Esophagus squamous epithelium (tissue), 5 donors: ENCODE measurements around the gene SLC19A2. TPM values are rescaled to one million over a fixed set of nuclear protein-coding genes. Genes with fewer than 3 reads are reported as not detected.

ENCODE experiments used
- DNase-seq: peaks from one replicate; lab custom pipeline; 2025; lab: John Stamatoyannopoulos, UW
- H3K27ac ChIP-seq, 4 donors: fragments of 200-600 bp; sonication (generic); one replicate each; pipeline ENCODE4 v1.5.1; 2016 to 2019; ENCODE audit warnings: mild to moderate bottlenecking in 1 of 4
- H3K27me3 ChIP-seq, 4 donors: fragments of 200-600 bp; sonication (generic); 1 replicate in 3 of 4; 2 replicates in 1 of 4; pipeline versions ENCODE4 v1.5.1 to v1.6.0; 2017 to 2021; ENCODE audit warnings: antibody characterized with exemption in 1 of 4
- H3K36me3 ChIP-seq, 3 donors: fragments of 200-600 bp; sonication (generic); one replicate each; pipeline ENCODE4 v1.5.1; 2016 to 2019
- H3K4me1 ChIP-seq, 3 donors: fragments of 200-600 bp; sonication (generic); one replicate each; pipeline ENCODE4 v1.5.1; 2017 to 2019
- H3K4me3 ChIP-seq, 4 donors: fragments of 200-600 bp; sonication (generic); 1 replicate in 3 of 4; 2 replicates in 1 of 4; pipeline ENCODE4 v1.5.1; 2016 to 2019; ENCODE audit warnings: mild to moderate bottlenecking in 2 of 4, moderate library complexity in 1 of 4
- H3K9me3 ChIP-seq, 3 donors: fragments of 200-600 bp; sonication (generic); one replicate each; pipeline ENCODE4 v1.5.1; 2016 to 2019
- CTCF ChIP-seq, 6 experiments: fragments of 450-650 bp in 4 of 6; fragments of 200-600 bp in 2 of 6; sonication (generic) in 2 of 6; IDR thresholded peaks; one replicate each; pipeline ENCODE4 v1.5.1; 2016 to 2019; ENCODE audit warnings: antibody characterized with exemption in 6 of 6, mild to moderate bottlenecking in 4 of 6, moderate library complexity in 4 of 6
- POLR2A ChIP-seq, 4 donors: fragments of 450-650 bp; IDR thresholded peaks; one replicate each; pipeline ENCODE4 v1.6.1; 2017; ENCODE audit warnings: antibody characterized with exemption in 4 of 4, mild to moderate bottlenecking in 4 of 4, moderate library complexity in 3 of 4
- WGBS, 2 donors: methylation state at CpG; one replicate each; pipeline ENCODE4 v1.1.5; 2018; 5-methylcytosine and 5-hydroxymethylcytosine counted together
- intact Hi-C: fragments of 100-400 bp; cut with DNase I; formaldehyde crosslinking; loops from one replicate; pipeline ENCODE4 v1.15.0; 2022
- total RNA-seq, 4 donors: library from RNA; depleted of rRNA; stranded (reverse); fragments of >200 nt; gene quantifications; one replicate each; pipeline ENCODE4 v1.1.0, GENCODE V29; 2016
- donor health status: DM: yes; HTN: yes; CAD: no.

The SLC19A2 gene
- total RNA-seq, 4 donors from 2014 or later, result 7.0 to 21.4 (median 11.8) TPM

GRCh38 chr1:169528215-169529067, 42.7 kb upstream of the SLC19A2 start:
- intact Hi-C loops, result no loop called here
- peak overlapping the region; percentile 46 to 88 (median 76) for H3K27ac ChIP-seq
- peak overlapping the region in 3 of 4 donors; percentile 10 to 12 (median 10) for H3K4me3 ChIP-seq
- no peaks in the 10 kb centered on the region for H3K36me3 ChIP-seq
- no peak for TF ChIP-seq POLR2A (IDR thresholded peaks at IDR 0.05)
- TF ChIP-seq CTCF (IDR thresholded peaks at IDR 0.05), result no peak
- H3K4me1 ChIP-seq, result peaks cover 0 to 30% (median 5%) of the 10 kb centered on the region in 3 donors
- no peaks in the 10 kb centered on the region for H3K9me3 ChIP-seq
- WGBS, 2 donors, result 49 to 50% methylated on average over 9 of the region's 9 CpGs
- no peaks in the 10 kb centered on the region for H3K27me3 ChIP-seq
- DNase-seq, result no peak

- H3K4me3 ChIP-seq, result no peak overlapping the region
- H3K27me3 ChIP-seq, result no peaks in the 10 kb centered on the region
- H3K27ac ChIP-seq, result peak overlapping the region; percentile 46 to 88 (median 76)
- 62 to 75% methylated on average over 5 of the region's 5 CpGs for WGBS, 2 donors
- no peaks in the 10 kb centered on the region for H3K36me3 ChIP-seq
- peaks cover 0 to 30% (median 5%) of the 10 kb centered on the region in 3 donors for H3K4me1 ChIP-seq
- DNase-seq, result no peak
- TF ChIP-seq CTCF (IDR thresholded peaks at IDR 0.05) (no peak), POLR2A (IDR thresholded peaks at IDR 0.05) (no peak)
- H3K9me3 ChIP-seq, result no peaks in the 10 kb centered on the region
- intact Hi-C loops, result no loop called here
Observed at GRCh38 chr1:169527451-169528214, 41.9 kb upstream of the SLC19A2 start.

GRCh38 chr1:169527001-169527400, 41.3 kb upstream of the SLC19A2 start:
- Histone ChIP-seq H3K27me3 (no peaks in the 10 kb centered on the region), H3K4me1 (peaks cover 0 to 30% (median 5%) of the 10 kb centered on the region in 3 donors), H3K27ac (no peak overlapping the region), H3K36me3 (no peaks in the 10 kb centered on the region), H3K4me3 (no peak overlapping the region), H3K9me3 (no peaks in the 10 kb centered on the region)
- TF ChIP-seq POLR2A (IDR thresholded peaks at IDR 0.05), result no peak
- no peak for TF ChIP-seq CTCF (IDR thresholded peaks at IDR 0.05)
- intact Hi-C loops, result no loop called here
- WGBS, 2 donors, result 81 to 92% methylated on average over 3 of the region's 3 CpGs
- DNase-seq, result no peak

GRCh38 chr1:169526120-169526832, 40.5 kb upstream of the SLC19A2 start:
- H3K27ac ChIP-seq, result no peak overlapping the region
- H3K36me3 ChIP-seq, result no peaks in the 10 kb centered on the region
- peaks cover 0 to 30% (median 5%) of the 10 kb centered on the region in 3 donors for H3K4me1 ChIP-seq
- DNase-seq, result no peak
- H3K4me3 ChIP-seq, result no peak overlapping the region
- 86 to 88% methylated on average over 1 of the region's 1 CpG for WGBS, 2 donors
- TF ChIP-seq POLR2A (IDR thresholded peaks at IDR 0.05) (no peak), CTCF (IDR thresholded peaks at IDR 0.05) (no peak)
- H3K9me3 ChIP-seq, result no peaks in the 10 kb centered on the region
- intact Hi-C loops, result no loop called here
- no peaks in the 10 kb centered on the region for H3K27me3 ChIP-seq
